MM.1S (cell line): ENCODE measurements around the gene DNAH8.

Experiments
- DNase-seq: peaks from one replicate; pipeline ENCODE4 v3.0.0-alpha.2; 2015
- H2AFZ ChIP-seq: fragments of 300-600 bp; sonication (generic); 2 replicates; pipeline ENCODE4 v1.6.0; 2016; ENCODE audit warnings: antibody characterized with exemption, low read length
- H3F3A ChIP-seq: fragments of 300-600 bp; sonication (generic); 2 replicates; pipeline ENCODE4 v1.6.1; 2016; ENCODE audit warnings: mild to moderate bottlenecking, antibody characterized with exemption, low read length, moderate library complexity, mixed read lengths; ENCODE audit not compliant: insufficient read depth
- H3K27ac ChIP-seq: fragments of 300-600 bp; sonication (generic); 2 replicates; pipeline ENCODE4 v1.5.1; 2016; ENCODE audit warnings: mild to moderate bottlenecking, low read length
- H3K27me3 ChIP-seq: fragments of 300-600 bp; sonication (generic); replicated peaks from 2 replicates; pipeline ENCODE4 v1.6.0; 2016; ENCODE audit warnings: low read length; ENCODE audit not compliant: insufficient read depth
- H3K36me3 ChIP-seq: fragments of 300-600 bp; sonication (generic); replicated peaks from 2 replicates; pipeline ENCODE4 v1.6.1; 2016; ENCODE audit warnings: mild to moderate bottlenecking, low read length, mixed read lengths; ENCODE audit not compliant: insufficient read depth
- H3K4me1 ChIP-seq: fragments of 300-600 bp; sonication (generic); 2 replicates; pipeline ENCODE4 v1.6.1; 2016; ENCODE audit warnings: low read length, mixed read lengths
- H3K4me2 ChIP-seq: fragments of 300-600 bp; sonication (generic); 2 replicates; pipeline ENCODE4 v1.6.0; 2016; ENCODE audit warnings: low read depth, low read length
- H3K4me3 ChIP-seq: fragments of 300-600 bp; sonication (generic); 2 replicates; pipeline ENCODE4 v1.5.1; 2016; ENCODE audit warnings: low read length, mixed read lengths
- H3K79me2 ChIP-seq: fragments of 300-600 bp; sonication (generic); 2 replicates; pipeline ENCODE4 v1.6.1; 2016; ENCODE audit warnings: mixed run types, low read length, mixed read lengths
- H3K9ac ChIP-seq: fragments of 300-600 bp; sonication (generic); 2 replicates; pipeline ENCODE4 v1.6.1; 2016; ENCODE audit warnings: low read length, mixed read lengths
- H3K9me2 ChIP-seq: fragments of 300-600 bp; sonication (generic); replicated peaks from 2 replicates; pipeline ENCODE4 v1.6.1; 2016; ENCODE audit warnings: mild to moderate bottlenecking, low read length, mixed read lengths; ENCODE audit not compliant: insufficient read depth
- H3K9me3 ChIP-seq: fragments of 300-600 bp; sonication (generic); replicated peaks from 2 replicates; pipeline ENCODE4 v1.6.1; 2016; ENCODE audit warnings: mild to moderate bottlenecking, low read length, mixed read lengths; ENCODE audit not compliant: insufficient read depth
- H4K20me1 ChIP-seq: fragments of 300-600 bp; sonication (generic); 2 replicates; pipeline ENCODE4 v1.6.1; 2016; ENCODE audit warnings: mild to moderate bottlenecking, low read length, moderate library complexity, mixed read lengths; ENCODE audit not compliant: insufficient read depth
- EZH2 ChIP-seq: fragments of 300-600 bp; sonication (generic); optimal IDR thresholded peaks from 2 replicates; pipeline ENCODE3; 2017; ENCODE audit warnings: low read depth, mild to moderate bottlenecking, antibody characterized with exemption, low read length, mixed read lengths
- EZH2phosphoT487 ChIP-seq: fragments of 300-600 bp; sonication (generic); IDR thresholded peaks from 2 replicates; pipeline ENCODE4 v1.6.1; 2018; ENCODE audit warnings: antibody characterized with exemption, low read length
- TF ChIP-seq, protein P1 (sequence below): fragments of 300-600 bp; sonication (generic); IDR thresholded peaks from 2 replicates; pipeline ENCODE4 v1.5.1; 2016; ENCODE audit warnings: antibody characterized with exemption, low read length, mixed read lengths

The DNAH8 gene

DNA sequence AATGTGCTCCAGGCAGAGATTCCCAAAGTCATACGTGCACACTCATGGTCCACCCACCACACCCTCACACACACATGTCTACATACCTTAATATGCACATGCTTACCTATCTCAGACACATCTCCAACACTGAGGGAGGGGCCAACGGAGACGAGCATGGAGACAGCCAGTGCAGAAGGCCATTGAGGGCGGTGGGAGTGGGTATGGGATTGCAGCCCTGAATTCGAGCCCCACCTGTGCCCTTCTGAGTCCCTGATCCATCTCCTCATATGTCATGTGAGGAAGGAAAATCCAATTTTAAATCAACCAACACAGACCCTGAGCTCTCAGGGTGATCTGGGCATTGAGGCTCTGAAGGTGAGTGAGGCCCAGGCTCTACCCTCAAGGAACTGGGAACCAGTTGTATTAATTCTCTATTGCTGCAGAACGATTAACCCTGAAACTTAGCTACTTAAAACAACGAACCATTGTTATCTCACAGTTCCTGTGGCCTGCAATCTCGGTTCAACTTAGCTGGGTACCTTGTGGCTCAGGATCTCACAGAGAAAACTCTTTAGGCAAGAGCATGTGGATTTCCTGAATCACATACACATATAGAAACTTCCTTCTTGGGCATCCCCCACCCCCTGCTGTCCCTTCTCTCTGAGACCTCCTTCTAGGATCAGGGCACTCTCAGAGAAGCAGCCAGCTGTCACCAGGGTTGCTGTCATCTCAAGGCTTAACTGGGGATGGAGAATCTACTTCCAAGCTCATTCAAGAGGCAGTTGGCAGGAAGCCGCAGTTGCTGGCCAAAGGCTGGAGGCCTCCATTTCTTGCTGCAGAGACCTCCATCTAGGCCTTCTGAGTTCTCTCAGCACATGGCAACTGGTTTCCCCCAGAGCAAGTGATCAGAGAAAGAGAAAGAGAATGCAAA lies 361.8 kb downstream of the DNAH8 start:
- Histone ChIP-seq H3K27ac (no peak overlapping the region), H3K9ac (no peak overlapping the region), H3K9me3 (no peaks in the 10 kb centered on the region), H4K20me1 (no peaks in the 10 kb centered on the region), H3K79me2 (no peaks in the 10 kb centered on the region), H3K4me1 (no peaks in the 10 kb centered on the region), H3K4me3 (no peak overlapping the region), H2AFZ (no peak overlapping the region), H3K36me3 (no peaks in the 10 kb centered on the region), H3K9me2 (no peaks in the 10 kb centered on the region), H3K27me3 (no peaks in the 10 kb centered on the region), H3K4me2 (no peak overlapping the region), H3F3A (no peaks in the 10 kb centered on the region)
- TF ChIP-seq, protein P1, sequence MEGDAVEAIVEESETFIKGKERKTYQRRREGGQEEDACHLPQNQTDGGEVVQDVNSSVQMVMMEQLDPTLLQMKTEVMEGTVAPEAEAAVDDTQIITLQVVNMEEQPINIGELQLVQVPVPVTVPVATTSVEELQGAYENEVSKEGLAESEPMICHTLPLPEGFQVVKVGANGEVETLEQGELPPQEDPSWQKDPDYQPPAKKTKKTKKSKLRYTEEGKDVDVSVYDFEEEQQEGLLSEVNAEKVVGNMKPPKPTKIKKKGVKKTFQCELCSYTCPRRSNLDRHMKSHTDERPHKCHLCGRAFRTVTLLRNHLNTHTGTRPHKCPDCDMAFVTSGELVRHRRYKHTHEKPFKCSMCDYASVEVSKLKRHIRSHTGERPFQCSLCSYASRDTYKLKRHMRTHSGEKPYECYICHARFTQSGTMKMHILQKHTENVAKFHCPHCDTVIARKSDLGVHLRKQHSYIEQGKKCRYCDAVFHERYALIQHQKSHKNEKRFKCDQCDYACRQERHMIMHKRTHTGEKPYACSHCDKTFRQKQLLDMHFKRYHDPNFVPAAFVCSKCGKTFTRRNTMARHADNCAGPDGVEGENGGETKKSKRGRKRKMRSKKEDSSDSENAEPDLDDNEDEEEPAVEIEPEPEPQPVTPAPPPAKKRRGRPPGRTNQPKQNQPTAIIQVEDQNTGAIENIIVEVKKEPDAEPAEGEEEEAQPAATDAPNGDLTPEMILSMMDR, result no peak
- TF ChIP-seq EZH2phosphoT487 (no peak), EZH2 (no peak)
- DNase-seq, result no peak

DNA sequence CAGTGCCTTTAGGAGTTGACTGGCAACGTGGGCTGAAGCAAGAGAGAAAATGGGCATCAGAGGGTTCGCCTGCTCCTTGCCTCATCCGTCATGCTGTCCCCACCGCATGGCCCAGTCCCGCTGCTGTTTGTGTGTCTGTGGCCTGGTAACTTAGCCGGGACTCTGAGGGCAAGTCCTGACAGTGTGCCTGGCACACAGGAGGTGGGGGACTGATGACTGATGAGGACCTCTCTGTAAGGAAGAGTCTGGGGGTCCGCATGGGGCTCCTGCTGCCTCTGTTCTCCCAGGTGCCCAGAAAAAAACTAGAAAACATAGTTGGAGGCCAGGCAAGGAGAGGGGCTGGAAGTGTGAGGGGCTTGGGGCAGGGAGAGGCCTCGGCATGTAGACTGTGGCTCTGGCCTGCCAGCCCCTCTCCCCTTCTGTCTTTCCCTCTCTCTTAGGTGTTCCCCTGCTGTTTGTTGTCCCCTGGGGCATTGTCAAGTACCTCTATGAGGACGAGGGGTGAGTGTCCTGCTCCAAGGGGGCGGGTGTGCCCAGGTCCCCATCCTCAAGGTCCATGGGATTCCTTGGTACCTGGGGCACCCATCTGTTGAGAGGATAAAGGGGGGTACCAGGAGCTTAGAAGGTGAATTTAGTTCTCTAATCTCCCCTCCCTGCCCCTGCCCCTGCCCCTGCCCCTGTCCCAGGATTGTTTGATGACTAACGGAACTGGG lies 362.9 kb downstream of the DNAH8 start:
- Histone ChIP-seq H3K27me3 (no peaks in the 10 kb centered on the region), H4K20me1 (no peaks in the 10 kb centered on the region), H3K9me3 (no peaks in the 10 kb centered on the region), H3K4me2 (no peak overlapping the region), H2AFZ (no peak overlapping the region), H3K4me3 (no peak overlapping the region), H3K27ac (no peak overlapping the region), H3K4me1 (no peaks in the 10 kb centered on the region), H3K36me3 (no peaks in the 10 kb centered on the region), H3K9ac (no peak overlapping the region), H3K79me2 (no peaks in the 10 kb centered on the region), H3F3A (no peaks in the 10 kb centered on the region), H3K9me2 (no peaks in the 10 kb centered on the region)
- TF ChIP-seq EZH2 (no peak), EZH2phosphoT487 (no peak)
- TF ChIP-seq, protein P1, result no peak
- DNase-seq, result no peak

DNA sequence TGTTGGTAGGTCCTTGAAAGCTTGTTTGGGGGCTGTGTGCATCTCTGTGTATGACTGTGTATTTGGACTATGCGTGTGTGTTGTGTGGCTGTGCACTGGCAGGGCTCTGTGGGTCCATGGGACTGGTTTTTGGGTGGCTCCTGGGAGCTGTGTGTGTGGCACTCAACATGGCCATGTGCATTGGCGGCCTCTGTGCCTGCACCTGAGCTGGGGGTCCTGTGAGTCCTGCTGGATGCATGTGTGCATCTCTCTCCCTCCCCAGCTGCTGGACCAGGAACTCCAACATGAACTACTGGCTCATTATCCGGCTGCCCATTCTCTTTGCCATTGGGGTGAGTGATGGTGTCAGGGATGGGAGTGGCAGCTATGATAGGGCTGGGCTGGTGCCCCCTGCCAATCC lies 363.6 kb downstream of the DNAH8 start:
- no peak overlapping the region for H3K27ac ChIP-seq
- H3F3A ChIP-seq, result no peaks in the 10 kb centered on the region

More for the DNA sequence above, 363.6 kb downstream of the DNAH8 start:
- no peak overlapping the region for H2AFZ ChIP-seq
- no peaks in the 10 kb centered on the region for H3K9me2 ChIP-seq
- no peak overlapping the region for H3K4me3 ChIP-seq
- H4K20me1 ChIP-seq, result no peaks in the 10 kb centered on the region
- TF ChIP-seq, protein P1, result no peak
- TF ChIP-seq EZH2, result no peak
- no peak for TF ChIP-seq EZH2phosphoT487
- H3K9ac ChIP-seq, result no peak overlapping the region
- no peaks in the 10 kb centered on the region for H3K79me2 ChIP-seq
- H3K4me1 ChIP-seq, result no peaks in the 10 kb centered on the region
- no peak for DNase-seq
- H3K36me3 ChIP-seq, result no peaks in the 10 kb centered on the region
- no peak overlapping the region for H3K4me2 ChIP-seq
- H3K27me3 ChIP-seq, result no peaks in the 10 kb centered on the region
- no peaks in the 10 kb centered on the region for H3K9me3 ChIP-seq
